ENCODE results near the gene ATXN7L3.

Gene ATXN7L3

GRCh38 chr17:44212507-44213402 lies 13.1 kb upstream of the ATXN7L3 start:
- peaks cover 20% of the 10 kb centered on the region for H3K79me2 ChIP-seq (ENCODE audit: insufficient read depth, low read depth)
- H3K4me1 ChIP-seq (ENCODE audit: low read depth, poor library complexity, severe bottlenecking), result peaks cover 37% of the 10 kb centered on the region
- H4K20me1 ChIP-seq (ENCODE audit: insufficient read depth), result no peaks in the 10 kb centered on the region
- H3K9ac ChIP-seq, result no peak overlapping the region
- H3K36me3 ChIP-seq (ENCODE audit: insufficient read depth), result peaks cover 9% of the 10 kb centered on the region; the same call in 1 of the 2 replicates
- no peak overlapping the region for H3K4me2 ChIP-seq
- no peak overlapping the region for H2AFZ ChIP-seq (ENCODE audit: low read depth)
- H3K4me3 ChIP-seq (IDR thresholded peaks at IDR 0.05; ENCODE audit: insufficient read depth, low read depth, low read length), result no peak overlapping the region
- no peak overlapping the region for H3K27ac ChIP-seq
- TF ChIP-seq CTCF (conservative IDR thresholded peaks at IDR 0.05; ENCODE audit: low read depth, low read length), result no peak
- no peaks in the 10 kb centered on the region for H3K27me3 ChIP-seq (ENCODE audit: insufficient read depth, low read depth)

DNA sequence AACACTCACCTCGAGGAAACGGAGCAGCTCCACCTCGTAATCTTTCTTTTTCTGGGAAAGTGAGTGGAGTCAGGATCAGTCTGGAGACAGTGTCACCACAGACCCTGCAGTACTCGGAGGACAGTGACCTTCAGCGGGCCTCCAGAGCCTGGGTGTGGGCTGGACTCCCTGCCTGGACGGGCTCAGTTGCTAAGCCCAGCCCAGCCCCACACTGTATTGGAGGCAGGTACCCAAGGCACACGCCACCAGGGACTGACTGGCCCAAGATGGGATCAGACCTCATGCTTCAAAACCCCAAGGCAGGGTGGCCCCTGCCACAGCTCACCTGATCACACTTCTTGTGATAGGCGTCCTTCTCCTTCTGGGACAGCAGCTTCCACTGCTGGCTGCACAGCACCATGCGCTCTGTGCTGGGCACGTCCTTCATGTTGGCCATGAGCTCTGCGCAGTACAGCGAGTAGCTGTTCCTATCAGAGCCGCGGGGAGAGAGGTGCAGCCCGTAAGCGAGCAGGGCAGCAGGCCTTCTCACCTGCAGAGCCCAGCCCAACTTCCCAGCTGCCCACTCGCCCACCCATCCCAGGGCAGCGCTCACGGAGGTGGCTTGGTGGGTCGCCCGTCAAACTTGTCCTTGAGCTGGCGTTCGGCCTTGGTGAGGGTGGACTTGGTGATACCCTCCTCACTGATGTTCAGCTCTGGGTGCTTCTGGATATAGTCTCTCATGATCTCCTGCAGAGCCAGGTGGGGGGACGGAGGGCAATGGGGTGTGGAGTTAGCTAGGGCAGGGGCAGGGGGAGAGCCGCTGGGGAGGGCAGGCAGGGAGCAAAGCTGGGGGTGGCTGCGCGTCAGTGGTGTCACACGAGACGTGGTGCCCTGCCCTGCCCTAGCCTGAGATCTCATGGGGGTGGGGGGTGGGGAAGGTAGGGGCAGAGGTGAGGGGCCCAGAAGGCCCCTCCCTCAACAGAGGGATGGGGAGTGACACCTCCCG lies 11.9 kb upstream of the ATXN7L3 start:
- H3K36me3 ChIP-seq (ENCODE audit: insufficient read depth), result peaks cover 4% of the 10 kb centered on the region; the same call in 1 of the 2 replicates
- H3K27me3 ChIP-seq (ENCODE audit: insufficient read depth, low read depth), result no peaks in the 10 kb centered on the region
- H3K4me1 ChIP-seq (ENCODE audit: low read depth, poor library complexity, severe bottlenecking), result peaks cover 29% of the 10 kb centered on the region
- peaks cover 8% of the 10 kb centered on the region for H3K79me2 ChIP-seq (ENCODE audit: insufficient read depth, low read depth)
- H4K20me1 ChIP-seq (ENCODE audit: insufficient read depth), result no peaks in the 10 kb centered on the region
- no peak overlapping the region; the same call in 1 of the 2 replicates for H3K9ac ChIP-seq
- peak overlapping the region; percentile 49; the same call in 1 of the 2 replicates for H3K4me2 ChIP-seq
- no peak overlapping the region; the same call in 1 of the 2 replicates for H3K27ac ChIP-seq
- no peak overlapping the region for H2AFZ ChIP-seq (ENCODE audit: low read depth)
- TF ChIP-seq CTCF (conservative IDR thresholded peaks at IDR 0.05; ENCODE audit: low read depth, low read length), result no peak
- H3K4me3 ChIP-seq (IDR thresholded peaks at IDR 0.05; ENCODE audit: insufficient read depth, low read depth, low read length), result no peak overlapping the region

GRCh38 chr17:44210342-44211192 lies 10.9 kb upstream of the ATXN7L3 start:
- peak; percentile 93 for TF ChIP-seq CTCF (conservative IDR thresholded peaks at IDR 0.05; ENCODE audit: low read depth, low read length)
- H3K4me3 ChIP-seq (IDR thresholded peaks at IDR 0.05; ENCODE audit: insufficient read depth, low read depth, low read length), result no peak overlapping the region
- H3K27ac ChIP-seq, result peak overlapping the region; percentile 52; the same call in 1 of the 2 replicates
- H3K4me2 ChIP-seq, result peak overlapping the region; percentile 88
- H4K20me1 ChIP-seq (ENCODE audit: insufficient read depth), result no peaks in the 10 kb centered on the region
- H3K27me3 ChIP-seq (ENCODE audit: insufficient read depth, low read depth), result no peaks in the 10 kb centered on the region
- H3K4me1 ChIP-seq (ENCODE audit: low read depth, poor library complexity, severe bottlenecking), result peaks cover 21% of the 10 kb centered on the region
- peak overlapping the region; percentile 41; the same call in 1 of the 2 replicates for H3K9ac ChIP-seq
- no peaks in the 10 kb centered on the region; the same call in 1 of the 2 replicates for H3K36me3 ChIP-seq (ENCODE audit: insufficient read depth)
- peak overlapping the region; percentile 14; the same call in 1 of the 2 replicates for H2AFZ ChIP-seq (ENCODE audit: low read depth)
- H3K79me2 ChIP-seq (ENCODE audit: insufficient read depth, low read depth), result no peaks in the 10 kb centered on the region

All from KMS-11 (cell line).